ENCODE data around the gene DGCR8.

Gene DGCR8

DNA sequence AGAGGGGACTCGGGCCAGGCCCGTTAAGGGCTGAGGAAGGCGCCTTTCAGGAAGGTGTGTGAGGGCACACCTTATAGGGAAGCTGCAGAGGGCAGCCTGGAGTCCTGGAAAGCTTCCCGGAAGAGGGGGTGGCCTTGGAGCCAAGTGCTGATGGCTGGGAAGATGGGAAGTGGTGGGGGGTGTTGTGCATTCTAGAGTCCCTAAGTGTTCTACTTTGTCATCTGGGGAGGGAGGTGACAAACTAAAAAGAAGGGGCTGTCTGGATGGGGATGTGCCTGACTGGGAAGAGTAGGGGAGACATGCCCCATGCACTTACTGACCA is 58.3 kb downstream of the DGCR8 start:
- TF ChIP-seq, protein P1, sequence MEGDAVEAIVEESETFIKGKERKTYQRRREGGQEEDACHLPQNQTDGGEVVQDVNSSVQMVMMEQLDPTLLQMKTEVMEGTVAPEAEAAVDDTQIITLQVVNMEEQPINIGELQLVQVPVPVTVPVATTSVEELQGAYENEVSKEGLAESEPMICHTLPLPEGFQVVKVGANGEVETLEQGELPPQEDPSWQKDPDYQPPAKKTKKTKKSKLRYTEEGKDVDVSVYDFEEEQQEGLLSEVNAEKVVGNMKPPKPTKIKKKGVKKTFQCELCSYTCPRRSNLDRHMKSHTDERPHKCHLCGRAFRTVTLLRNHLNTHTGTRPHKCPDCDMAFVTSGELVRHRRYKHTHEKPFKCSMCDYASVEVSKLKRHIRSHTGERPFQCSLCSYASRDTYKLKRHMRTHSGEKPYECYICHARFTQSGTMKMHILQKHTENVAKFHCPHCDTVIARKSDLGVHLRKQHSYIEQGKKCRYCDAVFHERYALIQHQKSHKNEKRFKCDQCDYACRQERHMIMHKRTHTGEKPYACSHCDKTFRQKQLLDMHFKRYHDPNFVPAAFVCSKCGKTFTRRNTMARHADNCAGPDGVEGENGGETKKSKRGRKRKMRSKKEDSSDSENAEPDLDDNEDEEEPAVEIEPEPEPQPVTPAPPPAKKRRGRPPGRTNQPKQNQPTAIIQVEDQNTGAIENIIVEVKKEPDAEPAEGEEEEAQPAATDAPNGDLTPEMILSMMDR (IDR thresholded peaks at IDR 0.05; ENCODE audit: borderline replicate concordance, insufficient read depth, low read depth, low read length) = no peak
- H3K4me3 ChIP-seq (ENCODE audit: low read depth, low read length) = no peak overlapping the region

DNA sequence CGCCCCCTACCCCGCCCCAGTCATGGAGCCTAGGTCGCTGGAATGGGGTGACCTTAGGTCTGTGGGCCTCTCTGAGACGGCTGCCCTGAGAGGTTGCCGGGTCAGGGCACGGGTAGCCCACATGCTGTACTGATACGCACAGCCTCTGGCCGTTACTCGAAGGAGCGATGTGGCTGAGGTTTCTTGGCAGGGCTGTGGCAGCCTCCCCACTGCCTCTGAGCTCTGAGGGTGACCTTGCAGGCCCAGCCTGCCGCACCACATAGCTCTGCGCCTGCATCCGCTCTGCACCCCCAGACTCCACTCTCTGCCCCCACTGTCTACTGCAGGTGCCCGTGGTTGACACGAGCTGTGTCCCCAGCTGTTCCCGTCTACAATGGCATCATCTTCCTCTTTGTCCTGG is 58.8 kb downstream of the DGCR8 start:
- TF ChIP-seq, protein P1 (IDR thresholded peaks at IDR 0.05; ENCODE audit: borderline replicate concordance, insufficient read depth, low read depth, low read length) = no peak
- no peak overlapping the region for H3K4me3 ChIP-seq (ENCODE audit: low read depth, low read length)

DNA sequence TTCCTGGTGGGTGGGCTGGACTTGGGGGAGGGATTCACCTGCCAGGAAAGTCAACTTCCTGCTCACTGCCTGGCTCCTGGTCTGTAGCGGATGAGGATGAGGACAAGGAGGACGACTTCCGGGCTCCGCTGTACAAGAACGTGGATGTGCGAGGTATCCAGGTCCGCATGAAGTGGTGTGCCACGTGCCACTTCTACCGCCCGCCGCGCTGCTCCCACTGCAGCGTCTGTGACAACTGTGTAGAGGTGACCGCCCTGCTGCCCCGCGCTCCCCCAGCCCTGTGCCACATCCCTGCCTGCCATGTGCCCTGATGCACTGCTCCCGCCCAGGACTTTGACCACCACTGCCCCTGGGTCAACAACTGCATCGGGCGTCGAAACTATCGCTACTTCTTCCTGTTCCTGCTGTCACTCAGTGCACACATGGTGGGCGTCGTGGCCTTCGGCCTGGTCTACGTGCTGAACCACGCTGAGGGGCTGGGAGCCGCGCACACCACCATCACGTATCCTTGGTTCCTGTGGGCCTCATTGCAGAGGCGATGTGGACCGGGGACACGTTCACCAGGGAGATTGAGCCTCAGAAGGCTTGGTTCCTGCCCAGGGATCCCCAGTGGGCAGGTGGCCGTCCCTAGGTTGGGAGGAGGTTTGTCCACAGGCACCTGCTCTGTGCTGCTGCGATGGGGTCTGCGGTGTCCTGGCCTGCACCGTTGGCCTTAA is 59.5 kb downstream of the DGCR8 start:
- H3K4me3 ChIP-seq (ENCODE audit: low read depth, low read length) = no peak overlapping the region
- TF ChIP-seq, protein P1 (IDR thresholded peaks at IDR 0.05; ENCODE audit: borderline replicate concordance, insufficient read depth, low read depth, low read length) = no peak

- H3K4me3 ChIP-seq (ENCODE audit: low read depth, low read length) = no peak overlapping the region
- TF ChIP-seq, protein P1 (IDR thresholded peaks at IDR 0.05; ENCODE audit: borderline replicate concordance, insufficient read depth, low read depth, low read length) = no peak
Observed at GRCh38 chr22:20140107-20140445, 60.0 kb downstream of the DGCR8 start.

DNA sequence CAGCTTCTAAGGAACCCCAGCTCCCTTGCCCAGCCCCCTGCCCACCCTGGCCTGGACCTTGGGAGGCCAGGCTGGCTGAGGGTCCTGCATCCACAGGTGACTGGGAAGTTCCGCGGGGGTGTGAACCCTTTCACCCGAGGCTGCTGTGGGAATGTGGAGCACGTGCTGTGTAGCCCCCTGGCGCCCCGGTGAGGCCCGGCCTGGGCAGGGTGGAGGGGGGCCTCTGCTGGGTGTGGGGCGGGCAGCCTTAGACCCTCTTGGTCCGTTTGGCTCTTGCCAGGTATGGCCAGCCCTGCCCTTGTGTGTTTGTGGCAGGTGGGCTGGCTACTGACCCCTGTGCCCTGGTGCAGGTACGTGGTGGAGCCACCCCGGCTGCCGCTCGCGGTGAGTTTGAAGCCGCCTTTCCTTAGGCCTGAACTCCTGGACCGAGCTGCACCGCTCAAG is 60.5 kb downstream of the DGCR8 start:
- H3K4me3 ChIP-seq (ENCODE audit: low read depth, low read length) = no peak overlapping the region
- TF ChIP-seq, protein P1 (IDR thresholded peaks at IDR 0.05; ENCODE audit: borderline replicate concordance, insufficient read depth, low read depth, low read length) = no peak

- no peak overlapping the region for H3K4me3 ChIP-seq (ENCODE audit: low read depth, low read length)
- TF ChIP-seq, protein P1 (IDR thresholded peaks at IDR 0.05; ENCODE audit: borderline replicate concordance, insufficient read depth, low read depth, low read length) = no peak
Observed at GRCh38 chr22:20141186-20142077, 61.4 kb downstream of the DGCR8 start.

All from GM12875 (cell line).